Panc1 (cell line): ENCODE results near the gene HES5. TPM values are rescaled to one million over a fixed set of nuclear protein-coding genes. Genes with fewer than 3 reads are reported as not detected.

Experiments used
- ATAC-seq: fragments of 200-7000 bp; cut with Tn5 transposase; 2 replicates; pipeline ENCODE4 v1.9.1; 2020; ENCODE audit warnings: mild to moderate bottlenecking, moderate library complexity
- BruUV-seq: library from RNA; stranded (reverse); fragments of 400-500 nt; replicated peaks from 2 replicates; lab custom pipeline; 2021; lab: Mats Ljungman, UMichigan
- CTCF ChIA-PET: fragments of 300-600 bp; sonication (Branson Sonifier 250); formaldehyde crosslinking; loops from one replicate; lab custom pipeline; 2022; ENCODE audit warnings: antibody characterized with exemption; lab: Charles Lee
- POLR2A ChIA-PET: fragments of 300-600 bp; sonication (Branson Sonifier 250); formaldehyde crosslinking; loops from one replicate; lab custom pipeline; 2022; ENCODE audit warnings: antibody characterized with exemption; lab: Charles Lee
- DNase-seq: peaks from one replicate; pipeline ENCODE4 v3.0.0-alpha.2; 2010; ENCODE audit warnings: low read depth, low spot score
- H3K27ac ChIP-seq: 2 replicates; pipeline ENCODE4 v1.5.1; 2011; ENCODE audit warnings: mild to moderate bottlenecking, low read length, inconsistent platforms
- H3K27me3 ChIP-seq: fragments of 200-500 bp; sonication (Bioruptor generic); 2 replicates; pipeline ENCODE4 v1.6.0; 2014; ENCODE audit warnings: low read length, inconsistent platforms; ENCODE audit not compliant: control insufficient read depth, insufficient read depth
- H3K36me3 ChIP-seq: fragments of 200-500 bp; sonication (Bioruptor generic); 2 replicates; pipeline ENCODE4 v1.5.1; 2014; ENCODE audit warnings: inconsistent platforms, mild to moderate bottlenecking, low read length, moderate library complexity; ENCODE audit not compliant: control insufficient read depth, insufficient read depth
- H3K4me1 ChIP-seq: 2 replicates; pipeline ENCODE4 v1.5.1; 2011; ENCODE audit warnings: inconsistent platforms, mild to moderate bottlenecking, low read length, moderate library complexity; ENCODE audit not compliant: control insufficient read depth, insufficient read depth
- H3K4me3 ChIP-seq, 2 experiments: 2 replicates each; pipeline ENCODE4 v1.5.1; 2011 to 2012; ENCODE audit warnings: low read depth in 2 of 2, low read length in 2 of 2, mild to moderate bottlenecking in 2 of 2, inconsistent platforms in 1 of 2, moderate library complexity in 1 of 2
- H3K9me3 ChIP-seq: fragments of 200-500 bp; sonication (Bioruptor generic); 2 replicates; pipeline ENCODE4 v1.5.1; 2014; ENCODE audit warnings: low read depth, mild to moderate bottlenecking, inconsistent platforms, low read length, moderate library complexity; ENCODE audit not compliant: control insufficient read depth, insufficient read depth
- POLR2AphosphoS5 ChIP-seq: IDR thresholded peaks from 2 replicates; pipeline ENCODE4 v1.6.1; 2012; ENCODE audit warnings: mild to moderate bottlenecking, low read depth, low read length, moderate library complexity
- SIN3A ChIP-seq: IDR thresholded peaks from 2 replicates; pipeline ENCODE4 v1.6.1; 2012; ENCODE audit warnings: low read depth, mild to moderate bottlenecking, low read length, moderate library complexity, borderline replicate concordance; ENCODE audit not compliant: insufficient read depth
- TCF7L2 ChIP-seq: IDR thresholded peaks from 2 replicates; pipeline ENCODE4 v1.6.1; 2011; ENCODE audit warnings: mild to moderate bottlenecking, low read depth, low read length, inconsistent platforms
- in situ Hi-C: cut with HindIII; loops from 2 replicates; pipeline ENCODE4 v1.10.0; 2016; ENCODE audit warnings: low sequenced_read_pairs, low pct_unique_long_range_greater_than_20kb
- intact Hi-C: fragments of 100-400 bp; cut with micrococcal nuclease; formaldehyde crosslinking; loops from one replicate; pipeline ENCODE4 v1.10.0; 2022; ENCODE audit not compliant: unreplicated experiment
- total RNA-seq: library from RNA; stranded (reverse); gene quantifications from one replicate; pipeline ENCODE4 v1.2.1, GENCODE V29; 2021; ENCODE audit not compliant: unreplicated experiment
- TF ChIP-seq, protein P1 (sequence below), 2 experiments: IDR thresholded peaks; 2 replicates each; pipeline ENCODE4 v1.6.1; 2011 to 2012; ENCODE audit warnings: low read depth in 2 of 2, control low read depth in 1 of 2, low read length in 1 of 2, mild to moderate bottlenecking in 1 of 2, moderate library complexity in 1 of 2; ENCODE audit not compliant: insufficient read depth in 1 of 2
- TF ChIP-seq, protein P2 (sequence below): fragments of 450-650 bp; IDR thresholded peaks from 2 replicates; pipeline ENCODE4 v1.5.1; 2017; ENCODE audit warnings: mild to moderate bottlenecking

HES5 gene
- total RNA-seq, 1 experiment from 2014 or later = not detected

DNA sequence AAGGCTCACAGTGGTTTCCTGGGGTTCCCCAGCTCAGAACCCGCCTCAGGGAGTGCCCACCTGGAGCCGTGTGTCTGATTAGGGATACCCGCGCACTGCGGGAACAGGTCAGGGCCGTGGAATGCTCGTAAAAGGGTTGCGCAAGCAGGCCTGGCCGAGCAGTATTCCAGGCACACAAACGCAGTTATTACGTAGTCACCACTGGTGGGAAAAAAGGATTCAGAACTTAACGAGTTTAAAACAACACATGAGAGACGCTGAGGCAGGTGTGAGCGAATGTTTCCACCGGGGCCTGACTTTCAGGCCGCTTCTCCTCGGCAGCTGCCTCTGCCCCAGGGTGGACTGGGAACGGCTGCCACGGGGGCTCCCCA lies 35.8 kb downstream of the HES5 start:
- peak overlapping the region; percentile 48; the same call in 1 of the 2 replicates for H3K27ac ChIP-seq
- in situ Hi-C loops = no loop called here
- no peaks in the 10 kb centered on the region for H3K9me3 ChIP-seq
- peaks cover 22% of the 10 kb centered on the region for H3K4me1 ChIP-seq
- BruUV-seq = no TSS peak
- DNase-seq (peak; percentile 45), ATAC-seq (peak; percentile 71)
- TF ChIP-seq TCF7L2 = no peak
- no peak for TF ChIP-seq SIN3A
- TF ChIP-seq, protein P1, sequence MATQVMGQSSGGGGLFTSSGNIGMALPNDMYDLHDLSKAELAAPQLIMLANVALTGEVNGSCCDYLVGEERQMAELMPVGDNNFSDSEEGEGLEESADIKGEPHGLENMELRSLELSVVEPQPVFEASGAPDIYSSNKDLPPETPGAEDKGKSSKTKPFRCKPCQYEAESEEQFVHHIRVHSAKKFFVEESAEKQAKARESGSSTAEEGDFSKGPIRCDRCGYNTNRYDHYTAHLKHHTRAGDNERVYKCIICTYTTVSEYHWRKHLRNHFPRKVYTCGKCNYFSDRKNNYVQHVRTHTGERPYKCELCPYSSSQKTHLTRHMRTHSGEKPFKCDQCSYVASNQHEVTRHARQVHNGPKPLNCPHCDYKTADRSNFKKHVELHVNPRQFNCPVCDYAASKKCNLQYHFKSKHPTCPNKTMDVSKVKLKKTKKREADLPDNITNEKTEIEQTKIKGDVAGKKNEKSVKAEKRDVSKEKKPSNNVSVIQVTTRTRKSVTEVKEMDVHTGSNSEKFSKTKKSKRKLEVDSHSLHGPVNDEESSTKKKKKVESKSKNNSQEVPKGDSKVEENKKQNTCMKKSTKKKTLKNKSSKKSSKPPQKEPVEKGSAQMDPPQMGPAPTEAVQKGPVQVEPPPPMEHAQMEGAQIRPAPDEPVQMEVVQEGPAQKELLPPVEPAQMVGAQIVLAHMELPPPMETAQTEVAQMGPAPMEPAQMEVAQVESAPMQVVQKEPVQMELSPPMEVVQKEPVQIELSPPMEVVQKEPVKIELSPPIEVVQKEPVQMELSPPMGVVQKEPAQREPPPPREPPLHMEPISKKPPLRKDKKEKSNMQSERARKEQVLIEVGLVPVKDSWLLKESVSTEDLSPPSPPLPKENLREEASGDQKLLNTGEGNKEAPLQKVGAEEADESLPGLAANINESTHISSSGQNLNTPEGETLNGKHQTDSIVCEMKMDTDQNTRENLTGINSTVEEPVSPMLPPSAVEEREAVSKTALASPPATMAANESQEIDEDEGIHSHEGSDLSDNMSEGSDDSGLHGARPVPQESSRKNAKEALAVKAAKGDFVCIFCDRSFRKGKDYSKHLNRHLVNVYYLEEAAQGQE (IDR thresholded peaks at IDR 0.05; ENCODE audit: insufficient read depth in 1 of 2, low read depth in 2 of 2, low read length in 1 of 2) = no peak
- TF ChIP-seq POLR2AphosphoS5 = no peak
- TF ChIP-seq, protein P2, sequence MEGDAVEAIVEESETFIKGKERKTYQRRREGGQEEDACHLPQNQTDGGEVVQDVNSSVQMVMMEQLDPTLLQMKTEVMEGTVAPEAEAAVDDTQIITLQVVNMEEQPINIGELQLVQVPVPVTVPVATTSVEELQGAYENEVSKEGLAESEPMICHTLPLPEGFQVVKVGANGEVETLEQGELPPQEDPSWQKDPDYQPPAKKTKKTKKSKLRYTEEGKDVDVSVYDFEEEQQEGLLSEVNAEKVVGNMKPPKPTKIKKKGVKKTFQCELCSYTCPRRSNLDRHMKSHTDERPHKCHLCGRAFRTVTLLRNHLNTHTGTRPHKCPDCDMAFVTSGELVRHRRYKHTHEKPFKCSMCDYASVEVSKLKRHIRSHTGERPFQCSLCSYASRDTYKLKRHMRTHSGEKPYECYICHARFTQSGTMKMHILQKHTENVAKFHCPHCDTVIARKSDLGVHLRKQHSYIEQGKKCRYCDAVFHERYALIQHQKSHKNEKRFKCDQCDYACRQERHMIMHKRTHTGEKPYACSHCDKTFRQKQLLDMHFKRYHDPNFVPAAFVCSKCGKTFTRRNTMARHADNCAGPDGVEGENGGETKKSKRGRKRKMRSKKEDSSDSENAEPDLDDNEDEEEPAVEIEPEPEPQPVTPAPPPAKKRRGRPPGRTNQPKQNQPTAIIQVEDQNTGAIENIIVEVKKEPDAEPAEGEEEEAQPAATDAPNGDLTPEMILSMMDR = no peak
- CTCF ChIA-PET = no interaction called here
- POLR2A ChIA-PET = no interaction called here
- no peaks in the 10 kb centered on the region for H3K27me3 ChIP-seq
- no peak overlapping the region for H3K4me3 ChIP-seq
- intact Hi-C loops = loop anchor here (10.0 kb wide), 1 partner anchor 560 kb away; no protein-coding TSS in a partner anchor
- no peaks in the 10 kb centered on the region for H3K36me3 ChIP-seq

DNA sequence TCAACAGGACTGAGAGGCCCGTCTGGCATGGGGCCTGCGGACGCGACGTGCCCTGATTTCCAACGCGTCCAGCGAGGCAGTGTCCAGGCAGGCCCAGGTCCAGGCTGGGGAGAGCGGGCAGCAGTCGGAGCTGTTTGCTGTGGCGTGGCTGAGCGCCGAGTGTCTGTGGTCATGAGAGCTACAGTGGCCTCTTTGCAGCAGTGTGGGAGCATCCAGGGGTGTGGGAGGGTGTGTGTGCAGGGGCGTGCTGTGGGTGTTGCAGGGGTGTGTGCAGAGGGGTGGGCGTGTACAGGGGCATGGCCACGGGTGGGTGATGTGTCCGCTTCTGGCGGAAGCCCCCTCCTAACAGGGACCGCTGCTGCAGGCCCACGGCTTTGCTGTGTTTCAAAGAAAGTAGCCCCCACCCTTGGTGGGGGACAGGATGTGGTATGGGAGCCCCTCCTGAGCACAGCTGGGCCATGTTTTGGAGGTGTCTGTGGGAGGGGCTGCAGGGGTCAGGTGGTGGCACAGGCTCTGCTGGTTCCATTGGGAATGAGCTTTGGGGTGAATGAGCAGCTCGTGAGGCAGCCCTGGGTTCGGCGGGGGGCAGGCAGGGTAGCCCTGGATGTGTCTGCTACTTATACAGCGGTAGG lies 36.3 kb downstream of the HES5 start:
- in situ Hi-C loops = no loop called here
- POLR2A ChIA-PET = no interaction called here
- CTCF ChIA-PET = interaction anchor here (0.6 kb wide), 1 partner anchor 14 kb away, joined by 3 read pairs; no protein-coding TSS in a partner anchor
- peaks cover 22% of the 10 kb centered on the region for H3K4me1 ChIP-seq
- DNase-seq (no peak), ATAC-seq (peak; percentile 3; the same call in 1 of the 2 replicates)
- BruUV-seq = no TSS peak
- TF ChIP-seq POLR2AphosphoS5 = no peak
- TF ChIP-seq SIN3A = no peak
- TF ChIP-seq, protein P1 (IDR thresholded peaks at IDR 0.05; ENCODE audit: insufficient read depth in 1 of 2, low read depth in 2 of 2, low read length in 1 of 2) = no peak
- H3K27ac ChIP-seq = peak overlapping the region; percentile 48; the same call in 1 of the 2 replicates
- intact Hi-C loops = loop anchor here (10.0 kb wide), 1 partner anchor 561 kb away; no protein-coding TSS in a partner anchor
- H3K9me3 ChIP-seq = no peaks in the 10 kb centered on the region
- no peak overlapping the region for H3K4me3 ChIP-seq
- no peaks in the 10 kb centered on the region for H3K27me3 ChIP-seq
- no peaks in the 10 kb centered on the region for H3K36me3 ChIP-seq
